GM21360 (cell line): Measurements from ENCODE around the gene RAB11B.
"Not testable (repeated sequence)": the region's sequence is repeated elsewhere in the genome, so short reads cannot be mapped to it uniquely, and the experiment has no call there.

Experiments
- ATAC-seq: cut with Tn5 transposase; IDR thresholded peaks from one replicate; pipeline ENCODE4 v1.9.1; 2021; ENCODE audit warnings: mild to moderate bottlenecking, moderate library complexity; ENCODE audit not compliant: unreplicated experiment

Gene RAB11B

DNA sequence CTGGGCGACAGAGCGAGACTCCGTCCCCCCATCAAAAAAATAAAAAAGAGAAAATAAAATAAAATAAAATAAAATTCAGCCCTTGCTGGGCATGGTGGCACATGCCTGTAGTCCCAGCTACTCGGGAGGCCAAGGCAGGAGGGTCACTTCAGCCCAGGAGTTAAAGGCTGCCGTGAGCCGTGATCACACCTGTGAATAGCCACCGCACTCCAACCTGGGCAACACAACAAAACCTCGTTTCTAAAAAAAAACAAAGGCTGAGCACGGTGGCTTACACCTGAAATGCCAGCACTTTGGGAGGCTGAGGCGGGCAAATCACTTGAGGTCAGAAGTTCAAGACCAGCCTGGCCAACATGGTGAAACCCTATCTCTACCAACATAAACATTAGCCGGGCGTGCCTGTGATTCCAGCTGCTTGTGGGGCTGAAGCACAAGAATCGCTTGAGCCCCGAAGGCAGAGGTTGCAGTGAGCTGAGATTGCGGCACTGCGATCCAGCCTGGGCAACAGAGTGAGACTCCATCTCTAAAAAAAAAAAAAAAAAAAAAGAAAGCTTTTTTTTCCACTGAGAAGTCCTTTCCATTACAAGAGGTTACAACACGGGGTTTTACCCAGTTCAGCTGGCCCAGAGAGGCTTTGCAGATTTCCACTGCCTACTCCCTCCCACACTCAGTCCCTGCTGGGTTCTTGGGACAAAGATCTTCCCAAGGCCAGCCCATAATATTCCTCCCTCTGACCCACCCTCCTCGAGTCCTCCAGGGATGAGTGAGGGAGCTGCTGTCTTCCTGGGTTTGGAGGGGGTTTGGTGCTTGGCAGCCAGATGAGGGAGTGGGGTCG, 19.8 kb upstream of the RAB11B start:
- no peak for ATAC-seq

DNA sequence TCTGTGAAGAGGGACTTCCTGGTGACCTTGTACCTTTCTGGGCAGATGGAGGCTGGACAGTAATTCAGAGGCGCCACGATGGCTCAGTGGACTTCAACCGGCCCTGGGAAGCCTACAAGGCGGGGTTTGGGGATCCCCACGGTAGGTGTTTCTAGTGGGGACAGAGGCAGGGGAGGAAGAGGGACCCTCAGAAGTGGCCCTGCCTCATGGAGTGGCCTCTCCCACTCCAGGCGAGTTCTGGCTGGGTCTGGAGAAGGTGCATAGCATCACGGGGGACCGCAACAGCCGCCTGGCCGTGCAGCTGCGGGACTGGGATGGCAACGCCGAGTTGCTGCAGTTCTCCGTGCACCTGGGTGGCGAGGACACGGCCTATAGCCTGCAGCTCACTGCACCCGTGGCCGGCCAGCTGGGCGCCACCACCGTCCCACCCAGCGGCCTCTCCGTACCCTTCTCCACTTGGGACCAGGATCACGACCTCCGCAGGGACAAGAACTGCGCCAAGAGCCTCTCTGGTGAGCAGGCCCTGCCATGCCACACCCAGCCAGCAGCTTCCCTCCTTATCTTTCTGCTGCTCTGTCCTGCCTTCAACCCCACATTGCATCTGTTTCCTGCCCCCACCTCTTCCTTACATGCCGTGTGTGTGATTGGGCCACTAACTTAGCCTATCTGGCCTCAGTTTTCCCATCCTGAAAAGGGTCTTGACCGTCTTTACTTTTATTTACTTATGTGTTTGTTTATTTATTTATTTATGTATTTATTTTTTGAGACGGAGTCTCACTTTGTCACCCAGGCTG, 19.0 kb upstream of the RAB11B start:
- ATAC-seq = no peak

DNA sequence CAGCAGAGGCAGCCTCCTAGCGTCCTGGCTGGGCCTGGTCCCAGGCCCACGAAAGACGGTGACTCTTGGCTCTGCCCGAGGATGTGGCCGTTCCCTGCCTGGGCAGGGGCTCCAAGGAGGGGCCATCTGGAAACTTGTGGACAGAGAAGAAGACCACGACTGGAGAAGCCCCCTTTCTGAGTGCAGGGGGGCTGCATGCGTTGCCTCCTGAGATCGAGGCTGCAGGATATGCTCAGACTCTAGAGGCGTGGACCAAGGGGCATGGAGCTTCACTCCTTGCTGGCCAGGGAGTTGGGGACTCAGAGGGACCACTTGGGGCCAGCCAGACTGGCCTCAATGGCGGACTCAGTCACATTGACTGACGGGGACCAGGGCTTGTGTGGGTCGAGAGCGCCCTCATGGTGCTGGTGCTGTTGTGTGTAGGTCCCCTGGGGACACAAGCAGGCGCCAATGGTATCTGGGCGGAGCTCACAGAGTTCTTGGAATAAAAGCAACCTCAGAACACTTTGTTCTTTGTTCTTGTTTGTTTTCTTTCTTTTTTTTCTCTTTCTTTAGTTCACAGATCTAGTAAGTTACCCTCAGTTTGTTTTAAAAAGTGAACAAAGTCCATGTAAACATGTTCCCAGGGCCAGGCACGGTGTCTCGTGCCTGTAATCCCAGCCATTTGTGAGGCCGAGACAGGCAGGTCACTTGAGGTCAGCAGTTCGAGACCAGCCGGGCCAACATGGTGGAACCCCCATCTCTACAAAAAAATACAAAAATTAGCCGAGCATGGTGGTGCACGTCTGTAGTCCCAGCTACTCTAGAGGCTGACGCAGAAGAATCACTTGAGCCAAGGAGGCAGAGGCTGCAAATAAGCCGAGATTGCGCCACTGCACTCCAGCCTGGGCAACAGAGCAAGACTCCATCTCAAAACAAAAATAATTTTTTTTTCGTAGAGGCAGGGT, 16.0 kb upstream of the RAB11B start:
- no peak for ATAC-seq

DNA sequence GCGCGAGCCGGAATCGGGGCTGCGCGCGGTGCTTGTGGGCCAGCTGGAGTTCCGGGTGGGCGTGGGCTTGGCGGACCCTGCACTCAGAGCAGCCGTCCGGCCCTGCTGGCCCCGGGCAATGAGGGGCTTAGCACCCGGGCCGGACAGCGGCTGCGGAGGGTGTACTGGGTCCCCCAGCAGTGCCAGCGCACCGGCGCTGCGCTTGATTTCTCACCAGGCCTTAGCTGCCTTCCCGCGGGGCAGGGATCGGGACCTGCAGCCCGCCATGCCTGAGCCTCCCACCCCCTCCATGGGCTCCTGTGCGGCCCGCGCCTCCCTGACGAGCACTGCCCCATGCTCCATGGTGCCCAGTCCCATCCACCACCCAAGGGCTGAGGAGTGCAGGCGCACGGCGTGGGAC, 14.4 kb upstream of the RAB11B start:
- not testable (repeated sequence) for ATAC-seq

DNA sequence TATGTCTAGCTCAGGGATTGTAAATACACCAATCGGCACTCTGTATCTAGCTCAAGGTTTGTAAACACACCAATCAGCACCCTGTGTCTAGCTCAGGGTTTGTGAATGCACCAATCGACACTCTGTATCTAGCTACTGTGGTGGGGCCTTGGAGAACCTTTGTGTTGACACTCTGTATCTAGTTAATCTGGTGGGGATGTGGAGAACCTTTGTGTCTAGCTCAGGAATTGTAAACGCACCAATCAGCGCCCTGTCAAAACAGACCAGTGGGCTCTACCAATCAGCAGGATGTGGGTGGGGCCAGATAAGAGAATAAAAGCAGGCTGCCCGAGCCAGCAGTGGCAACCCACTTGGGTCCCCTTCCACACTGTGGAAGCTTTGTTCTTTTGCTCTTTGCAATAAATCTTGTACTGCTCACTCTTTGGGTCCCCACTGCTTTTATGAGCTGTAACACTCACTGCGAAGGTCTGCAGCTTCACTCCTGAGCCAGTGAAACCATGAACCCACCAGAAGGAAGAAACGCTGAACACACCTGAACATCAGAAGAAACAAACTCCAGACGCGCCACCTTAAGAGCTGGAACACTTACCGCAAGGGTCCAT, 13.7 kb upstream of the RAB11B start:
- ATAC-seq = not testable (repeated sequence)

DNA sequence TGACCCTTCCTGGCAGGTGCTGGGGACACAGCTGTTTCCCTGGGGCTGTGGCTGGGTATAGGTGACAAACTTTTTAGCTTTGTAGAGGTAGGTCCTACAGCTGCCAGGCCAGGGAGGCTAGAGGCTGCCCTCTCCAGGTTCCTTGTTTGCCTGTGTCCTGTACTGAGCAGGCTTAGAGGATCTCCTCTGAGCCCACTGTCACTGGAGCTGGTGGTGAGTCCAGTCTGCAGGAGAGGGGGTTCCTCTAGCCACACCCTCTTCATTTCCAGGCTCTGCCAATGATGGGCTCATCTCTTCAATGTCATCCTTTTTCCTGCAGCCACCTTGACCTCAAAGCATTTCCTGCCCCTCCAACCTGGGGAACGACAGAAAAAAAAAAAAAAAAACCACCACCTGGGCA, 12.6 kb upstream of the RAB11B start:
- no peak for ATAC-seq

DNA sequence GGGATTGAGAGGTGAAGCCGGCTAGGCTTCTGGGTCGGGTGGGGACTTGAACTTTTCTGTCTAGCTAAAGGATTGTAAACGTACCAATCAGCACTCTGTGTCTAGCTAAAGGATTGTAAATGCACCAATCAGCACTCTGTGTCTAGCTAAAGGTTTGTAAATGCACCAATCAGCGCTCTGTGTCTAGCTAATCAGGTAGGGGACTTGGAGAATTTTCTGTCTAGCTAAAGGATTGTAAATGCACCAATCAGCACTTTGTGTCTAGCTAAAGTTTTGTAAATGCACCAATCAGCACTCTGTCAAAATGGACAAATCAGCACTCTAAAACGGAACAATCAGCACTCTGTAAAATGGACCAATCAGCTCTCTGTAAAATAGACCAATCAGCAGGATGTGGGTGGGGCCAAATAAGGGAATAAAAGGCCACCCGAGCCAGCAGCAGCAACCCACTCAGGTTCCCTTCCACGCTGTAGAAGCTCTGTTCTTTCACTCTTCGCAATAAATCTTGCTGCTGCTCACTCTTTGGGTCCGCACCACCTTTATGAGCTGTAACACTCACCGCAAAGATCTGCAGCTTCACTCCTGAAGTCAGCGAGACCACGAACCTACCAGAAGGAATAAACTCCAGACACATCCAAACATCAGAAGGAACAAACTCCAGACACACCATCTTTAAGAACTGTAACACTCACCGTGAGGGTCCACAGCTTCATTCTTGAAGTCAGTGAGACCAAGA, 10.8 kb upstream of the RAB11B start:
- ATAC-seq = not testable (repeated sequence)

DNA sequence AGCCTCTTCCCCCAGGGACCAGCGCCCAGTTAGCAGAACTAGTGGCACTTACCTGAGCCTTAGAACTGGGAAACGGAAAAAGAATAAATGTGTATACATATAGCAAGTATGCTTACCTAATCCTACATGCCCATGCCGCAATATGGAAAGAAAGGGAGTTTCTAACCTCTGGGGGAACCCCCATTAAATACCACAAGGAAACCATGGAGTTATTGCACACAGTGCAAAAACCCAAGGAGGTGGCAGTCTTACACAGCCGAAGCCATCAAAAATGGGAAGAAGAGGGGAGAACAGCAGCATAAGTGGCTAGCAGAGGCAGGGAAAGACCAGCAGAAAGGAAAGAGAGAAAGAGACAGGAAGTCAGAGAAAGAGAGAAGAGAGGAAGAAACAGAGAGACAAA, 5.6 kb upstream of the RAB11B start:
- not testable (repeated sequence) for ATAC-seq

DNA sequence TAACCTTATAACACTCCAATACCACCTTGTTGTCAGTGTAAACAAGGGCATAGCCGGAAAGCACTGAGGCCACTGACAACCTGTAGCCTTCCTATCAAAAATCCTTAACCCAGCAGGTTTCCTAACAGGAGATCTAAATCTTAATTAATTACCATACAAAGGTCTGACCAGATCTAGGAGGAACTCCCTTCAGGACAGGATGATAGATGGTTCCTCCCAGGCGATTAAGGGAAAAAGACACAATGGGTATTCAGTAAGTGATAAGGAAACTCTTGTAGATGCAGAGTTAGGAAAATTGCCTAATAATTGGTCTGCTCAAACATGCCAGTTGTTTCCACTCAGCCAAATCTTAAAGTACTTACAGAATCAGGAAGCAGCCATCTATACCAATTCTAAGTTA, 5.1 kb upstream of the RAB11B start:
- ATAC-seq = not testable (repeated sequence)

DNA sequence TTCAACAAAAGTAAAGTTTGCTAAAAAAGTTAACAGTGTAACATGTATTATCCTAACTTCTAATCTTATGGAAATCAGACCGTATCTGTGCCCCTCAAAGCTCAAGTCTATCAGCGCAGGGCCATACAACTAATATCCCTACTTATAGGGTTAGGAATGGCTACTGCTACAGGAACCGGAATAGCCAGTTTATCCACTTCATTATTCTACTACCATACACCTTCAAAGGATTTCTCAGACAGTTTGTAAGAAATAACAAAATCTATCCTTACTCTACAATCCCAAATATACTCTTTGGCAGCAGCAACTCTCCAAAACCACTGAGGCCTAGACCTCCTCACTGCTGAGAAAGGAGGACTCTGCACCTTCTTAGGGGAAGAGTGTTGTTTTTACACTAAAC, 4.6 kb upstream of the RAB11B start:
- not testable (repeated sequence) for ATAC-seq

DNA sequence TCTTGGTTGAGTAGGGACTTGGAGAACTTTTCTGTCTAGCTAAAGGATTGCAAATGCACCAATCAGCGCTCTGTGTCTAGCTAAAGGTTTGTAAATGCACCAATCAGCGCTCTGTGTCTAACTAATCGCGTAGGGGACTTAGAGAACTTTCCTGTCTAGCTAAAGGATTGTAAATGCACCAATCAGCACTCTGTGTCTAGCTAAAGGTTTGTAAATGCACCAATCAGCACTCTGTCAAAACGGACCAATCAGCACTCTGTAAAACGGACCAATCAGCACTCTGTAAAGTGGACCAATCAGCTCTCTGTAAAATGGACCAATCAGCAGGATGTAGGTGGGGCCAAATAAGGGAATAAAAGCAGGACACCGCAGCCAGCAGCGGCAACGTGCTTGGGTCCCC, 3.7 kb upstream of the RAB11B start:
- ATAC-seq = not testable (repeated sequence)

DNA sequence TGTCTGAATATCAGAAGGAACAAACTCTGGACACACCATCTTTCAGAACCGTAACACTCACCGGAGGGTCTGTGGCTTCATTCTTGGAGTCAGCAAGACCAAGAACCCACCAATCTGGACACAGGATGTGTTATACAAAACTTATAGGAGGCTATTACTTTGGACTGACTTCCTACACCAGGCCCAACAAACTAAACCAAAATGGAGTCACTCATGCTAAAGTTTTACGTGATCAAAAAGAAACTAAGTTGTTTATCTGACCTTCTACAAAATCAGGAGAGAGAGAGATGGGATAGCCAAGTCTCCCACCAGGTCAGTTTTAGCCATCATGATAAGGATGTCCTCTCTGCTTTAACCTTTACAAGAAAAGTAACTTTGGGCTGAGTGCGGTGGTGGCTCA, 3.2 kb upstream of the RAB11B start:
- no peak for ATAC-seq

DNA sequence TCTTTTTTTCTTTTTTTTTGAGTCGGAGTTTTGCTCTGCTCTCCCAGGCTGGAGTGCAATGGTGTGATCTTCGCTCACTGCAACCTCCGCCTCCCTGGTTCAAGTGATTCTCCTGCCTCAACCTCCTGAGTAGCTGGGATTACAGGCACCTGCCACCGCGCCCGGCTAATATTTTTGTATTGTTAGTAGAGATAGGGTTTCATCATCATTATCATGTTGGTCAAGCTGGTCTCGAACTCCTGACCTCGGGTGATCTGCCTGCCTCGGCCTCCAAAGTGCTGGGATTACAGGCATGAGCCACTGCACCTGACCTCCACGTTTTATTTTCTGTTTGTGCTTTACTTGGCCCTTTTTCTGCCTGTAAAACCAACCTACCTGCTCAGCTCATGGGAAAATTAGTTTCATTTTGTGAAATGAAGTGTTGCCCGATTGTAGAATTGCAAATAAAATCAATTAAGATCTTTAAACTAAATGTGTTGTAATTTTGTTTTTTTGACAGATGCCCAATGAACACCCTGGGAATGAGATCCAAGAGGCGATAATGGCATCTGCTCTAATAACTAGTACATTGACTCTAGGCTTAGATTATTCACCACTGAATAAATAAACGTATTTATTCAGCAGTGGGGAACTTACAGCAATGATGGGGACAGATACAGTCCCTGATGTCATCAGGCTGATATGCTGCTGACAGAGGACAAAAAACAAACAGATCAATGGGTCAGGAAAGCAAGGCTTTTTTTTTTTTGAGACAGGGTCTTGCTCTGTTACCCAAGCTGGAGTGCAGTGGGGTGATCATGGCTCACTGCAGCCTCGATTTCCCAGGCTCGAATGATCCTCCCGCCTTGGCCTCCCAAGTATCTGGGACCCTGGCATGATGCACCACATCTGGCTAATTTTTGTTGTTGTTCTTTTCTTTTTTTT, 2.2 kb upstream of the RAB11B start:
- no peak for ATAC-seq

DNA sequence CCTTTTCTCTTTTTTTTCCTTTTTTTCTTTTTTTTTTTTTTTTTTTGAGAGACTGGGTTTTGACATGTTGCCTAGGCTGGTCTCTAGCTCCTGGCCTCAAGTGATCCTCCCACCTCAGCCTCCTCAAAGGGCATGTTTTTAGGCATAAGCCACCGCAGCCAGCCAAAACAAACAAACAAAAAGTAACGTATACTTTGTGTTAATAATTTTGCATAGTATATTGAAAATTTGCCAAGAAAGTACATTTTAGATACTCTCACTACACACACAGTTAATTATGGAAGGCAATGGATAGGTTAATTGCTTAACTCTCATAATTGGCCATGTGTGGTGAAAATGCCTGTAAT, 1.6 kb upstream of the RAB11B start:
- no peak for ATAC-seq

DNA sequence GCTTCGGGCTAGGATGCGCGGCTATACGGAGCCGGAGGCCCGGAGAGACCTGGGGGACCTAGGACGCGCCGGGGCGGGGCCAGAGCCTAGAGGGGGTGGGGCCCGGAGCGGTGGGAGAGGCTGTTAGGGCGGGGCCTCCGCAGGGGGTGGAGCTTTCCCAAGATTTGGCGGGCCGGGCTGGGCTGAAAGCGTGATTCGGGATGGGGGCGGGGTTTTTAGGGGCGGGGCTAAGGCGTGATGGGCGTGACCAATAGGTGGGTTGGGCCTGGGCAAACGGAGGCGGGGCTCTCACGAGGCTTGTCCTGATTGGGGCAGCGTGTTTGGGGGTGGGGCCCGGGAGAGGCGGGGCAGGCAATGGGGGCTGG, 439 bp downstream of the RAB11B start:
- ATAC-seq = peak; percentile 41

DNA sequence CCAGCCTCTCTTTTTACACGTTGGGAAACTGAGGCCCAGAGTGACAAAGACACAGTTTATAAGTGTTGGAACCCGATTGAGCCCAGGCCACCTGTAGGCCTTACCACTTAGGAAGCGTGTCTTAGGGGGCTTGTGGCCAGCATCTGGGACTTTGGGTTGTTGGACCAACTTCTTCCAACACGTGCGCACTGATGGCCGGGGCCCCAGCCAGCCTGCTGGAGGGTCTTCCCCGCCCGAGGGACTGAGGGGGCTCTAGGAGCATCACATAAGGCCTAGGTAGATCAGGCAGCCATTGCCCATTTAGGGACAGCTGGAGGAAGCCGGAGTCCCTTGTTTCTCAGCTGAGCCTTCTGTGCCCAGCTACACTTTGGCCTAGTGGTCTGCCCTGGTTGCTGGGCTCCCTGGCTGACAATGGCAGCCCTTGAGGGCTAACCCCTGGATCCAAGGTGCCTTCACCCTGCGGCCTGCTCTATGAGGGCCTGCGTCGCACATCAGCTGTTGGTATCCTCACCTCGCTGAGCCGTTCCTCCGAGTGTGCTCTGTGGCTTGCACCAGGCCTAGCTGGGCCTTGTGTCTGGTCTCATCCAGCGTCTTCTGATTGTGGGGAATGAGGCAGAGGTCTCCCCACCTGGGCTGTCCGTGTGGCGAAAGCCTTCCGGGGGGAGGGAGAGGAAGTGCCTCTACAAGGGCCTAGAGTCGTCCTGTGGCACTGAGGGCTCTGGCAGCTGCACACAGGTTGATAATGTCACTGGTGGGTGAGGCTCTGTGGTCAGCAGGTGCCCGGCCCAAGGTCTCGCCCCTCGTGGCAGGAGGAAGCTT, 1.2 kb downstream of the RAB11B start:
- no peak for ATAC-seq

DNA sequence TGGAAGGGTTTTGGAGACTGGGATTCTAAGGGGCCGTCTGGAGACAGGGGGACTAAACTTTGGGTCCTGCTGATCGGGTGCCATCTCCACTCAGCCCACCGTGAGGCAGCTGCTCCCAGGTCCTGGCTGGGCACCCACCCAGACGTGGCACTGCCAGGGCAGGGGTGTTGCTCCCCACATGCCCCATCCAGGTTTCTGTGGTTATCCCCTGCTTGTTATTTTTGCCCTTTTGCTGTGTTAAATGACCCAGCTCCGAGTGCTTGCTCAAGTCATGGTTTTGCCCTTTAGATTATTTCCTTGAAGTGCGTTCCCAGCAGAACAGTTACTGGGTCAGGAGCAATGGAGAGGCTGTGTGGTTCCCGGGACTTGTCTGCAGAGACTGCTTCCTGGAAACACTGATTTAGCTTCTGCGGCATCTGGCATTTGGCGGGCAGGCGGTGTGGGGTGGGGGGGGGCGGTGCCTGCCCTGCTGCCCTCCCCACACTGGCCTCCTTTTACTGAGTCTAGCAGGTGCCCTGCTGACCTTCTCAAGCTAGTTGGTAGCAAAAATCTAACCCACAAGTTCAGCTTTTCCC, 1.9 kb downstream of the RAB11B start:
- ATAC-seq = no peak
